Measurements from ENCODE around the gene G6PC3.
"Not testable (repeated sequence)": the region's sequence is repeated elsewhere in the genome, so short reads cannot be mapped to it uniquely, and the experiment has no call there.

The G6PC3 gene

DNA sequence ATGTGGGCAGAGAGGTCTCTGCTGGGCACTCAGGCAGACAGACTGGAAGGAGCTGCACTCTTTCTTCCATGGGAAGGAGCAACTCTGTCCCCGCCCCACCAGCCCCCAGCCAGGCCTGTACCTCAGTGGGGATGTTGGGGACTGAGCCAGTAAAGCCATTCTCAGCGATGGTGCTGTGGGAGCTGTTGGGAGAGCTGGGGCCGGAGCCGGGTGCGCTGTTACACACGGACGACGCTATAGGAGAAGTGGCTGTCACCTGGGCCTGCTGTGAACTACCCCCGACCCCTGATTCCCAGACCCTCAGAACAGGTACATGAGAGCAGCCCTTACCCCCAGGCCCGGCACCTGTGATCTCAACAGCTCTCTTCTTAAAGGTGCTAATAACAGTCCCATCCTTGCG lies 21.5 kb downstream of the G6PC3 start:
- Histone ChIP-seq H3K36me3 (ENCODE audit: control insufficient read depth, insufficient read depth, low read length) (peaks cover 23% of the 10 kb centered on the region), H3K4me1 (ENCODE audit: control insufficient read depth, insufficient read depth, low read length) (peaks cover 10% of the 10 kb centered on the region), H3K9ac (ENCODE audit: low read length) (no peak overlapping the region), H3K27me3 (ENCODE audit: control insufficient read depth, insufficient read depth, low read length) (no peaks in the 10 kb centered on the region), H3K4me3 (ENCODE audit: low read length) (no peak overlapping the region), H3K27ac (ENCODE audit: low read depth, low read length) (no peak overlapping the region)

DNA sequence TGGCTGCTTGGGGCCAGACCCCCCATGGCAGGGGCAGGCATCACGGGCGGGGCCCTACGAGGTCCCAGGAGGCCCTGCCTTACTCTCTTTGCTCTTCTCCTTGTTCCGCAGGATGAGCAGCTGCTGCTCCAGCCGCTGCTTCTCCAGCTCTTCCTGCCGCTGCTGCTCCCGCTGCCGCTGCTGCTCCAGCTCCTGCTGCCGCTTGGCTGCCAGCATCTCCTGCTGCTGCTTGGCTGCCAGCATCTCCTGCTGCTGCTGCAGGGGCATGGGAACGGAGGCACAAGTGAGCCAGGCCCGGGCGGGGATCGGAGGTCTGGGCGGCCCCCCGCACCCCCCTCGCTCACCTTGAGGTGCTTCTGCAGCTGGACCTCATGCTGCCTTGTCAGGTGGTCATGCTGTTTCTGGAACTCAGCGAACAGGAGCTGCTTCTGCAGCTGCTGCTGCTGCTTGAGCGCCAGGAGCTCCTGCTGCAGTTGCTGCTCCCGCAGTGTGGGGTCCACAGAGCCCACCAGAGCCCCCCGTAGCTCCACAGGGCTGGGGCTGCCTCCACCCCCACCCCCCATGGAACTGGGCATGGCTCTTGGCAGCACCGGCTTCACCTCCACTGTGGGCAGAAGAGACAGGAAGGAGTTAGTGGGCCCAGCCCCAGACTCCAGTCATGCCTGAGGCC lies 22.8 kb downstream of the G6PC3 start:
- Histone ChIP-seq H3K4me3 (ENCODE audit: low read length) (no peak overlapping the region), H3K4me1 (ENCODE audit: control insufficient read depth, insufficient read depth, low read length) (peaks cover 7% of the 10 kb centered on the region), H3K27me3 (ENCODE audit: control insufficient read depth, insufficient read depth, low read length) (no peaks in the 10 kb centered on the region), H3K36me3 (ENCODE audit: control insufficient read depth, insufficient read depth, low read length) (peaks cover 23% of the 10 kb centered on the region), H3K9ac (ENCODE audit: low read length) (no peak overlapping the region), H3K27ac (ENCODE audit: low read depth, low read length) (no peak overlapping the region)

- Histone ChIP-seq H3K4me1 (ENCODE audit: control insufficient read depth, insufficient read depth, low read length) (peaks cover 7% of the 10 kb centered on the region), H3K27ac (ENCODE audit: low read depth, low read length) (peak overlapping the region; percentile 27), H3K9ac (ENCODE audit: low read length) (no peak overlapping the region), H3K27me3 (ENCODE audit: control insufficient read depth, insufficient read depth, low read length) (no peaks in the 10 kb centered on the region), H3K36me3 (ENCODE audit: control insufficient read depth, insufficient read depth, low read length) (peaks cover 23% of the 10 kb centered on the region), H3K4me3 (ENCODE audit: low read length) (no peak overlapping the region)
Observed at GRCh38 chr17:44094701-44095387, 24.3 kb downstream of the G6PC3 start.

- Histone ChIP-seq H3K27ac (ENCODE audit: low read depth, low read length) (peak overlapping the region; percentile 27), H3K27me3 (ENCODE audit: control insufficient read depth, insufficient read depth, low read length) (no peaks in the 10 kb centered on the region), H3K4me3 (ENCODE audit: low read length) (no peak overlapping the region), H3K9ac (ENCODE audit: low read length) (no peak overlapping the region), H3K36me3 (ENCODE audit: control insufficient read depth, insufficient read depth, low read length) (peaks cover 23% of the 10 kb centered on the region), H3K4me1 (ENCODE audit: control insufficient read depth, insufficient read depth, low read length) (peaks cover 7% of the 10 kb centered on the region)
Observed at GRCh38 chr17:44095388-44095646, 24.8 kb downstream of the G6PC3 start.

DNA sequence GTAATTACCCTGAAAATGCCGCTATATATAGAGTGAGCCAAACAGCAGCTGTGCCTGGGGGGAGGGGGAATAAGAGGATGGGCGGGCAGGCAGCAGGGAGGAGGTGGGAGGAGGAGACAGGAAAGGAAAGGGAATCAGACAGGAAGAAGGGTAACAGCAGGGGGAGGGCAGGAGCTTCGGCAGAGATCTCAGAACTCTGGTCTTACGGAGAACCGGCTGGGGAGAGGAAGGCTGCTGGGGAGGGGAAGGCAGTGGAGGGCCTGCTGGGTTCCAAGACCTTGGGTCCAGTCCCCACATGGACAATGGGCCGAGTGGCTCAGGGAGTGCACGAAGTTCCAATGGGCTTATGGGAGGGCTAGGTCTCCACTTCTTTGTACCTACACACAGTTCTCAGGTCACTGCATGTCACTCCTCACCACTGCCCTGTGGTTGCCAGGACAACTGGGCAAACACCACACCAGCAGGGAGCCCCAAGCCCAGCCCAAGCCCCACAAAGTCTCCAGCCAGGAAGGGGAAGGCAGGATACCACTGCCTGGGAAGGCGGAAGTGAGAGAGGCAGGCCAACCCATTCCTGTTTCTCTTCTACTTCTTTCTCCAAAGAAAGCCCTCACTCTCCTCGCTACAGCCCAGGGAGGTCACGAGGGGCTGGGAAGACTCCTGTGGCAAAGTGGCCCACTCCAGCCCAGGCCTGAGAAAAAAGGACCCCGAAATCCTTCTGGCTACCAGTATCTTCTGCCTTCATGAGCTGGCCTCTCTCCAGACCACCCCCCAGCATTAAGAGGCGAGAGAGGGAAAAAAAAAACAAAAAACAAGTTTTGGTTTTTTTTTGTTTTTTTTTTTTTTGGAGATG lies 25.3 kb downstream of the G6PC3 start:
- Histone ChIP-seq H3K27ac (ENCODE audit: low read depth, low read length) (peak overlapping the region; percentile 68), H3K9ac (ENCODE audit: low read length) (peak overlapping the region; percentile 1), H3K4me3 (ENCODE audit: low read length) (peak overlapping the region; percentile 40), H3K4me1 (ENCODE audit: control insufficient read depth, insufficient read depth, low read length) (peaks cover 7% of the 10 kb centered on the region), H3K27me3 (ENCODE audit: control insufficient read depth, insufficient read depth, low read length) (no peaks in the 10 kb centered on the region), H3K36me3 (ENCODE audit: control insufficient read depth, insufficient read depth, low read length) (peaks cover 22% of the 10 kb centered on the region)

- peaks cover 8% of the 10 kb centered on the region for H3K36me3 ChIP-seq (ENCODE audit: control insufficient read depth, insufficient read depth, low read length)
- peaks cover 7% of the 10 kb centered on the region for H3K4me1 ChIP-seq (ENCODE audit: control insufficient read depth, insufficient read depth, low read length)
- no peak overlapping the region for H3K9ac ChIP-seq (ENCODE audit: low read length)
- no peak overlapping the region for H3K4me3 ChIP-seq (ENCODE audit: low read length)
- H3K27ac ChIP-seq (ENCODE audit: low read depth, low read length), result no peak overlapping the region
- H3K27me3 ChIP-seq (ENCODE audit: control insufficient read depth, insufficient read depth, low read length), result no peaks in the 10 kb centered on the region
Observed at GRCh38 chr17:44097110-44097958, 26.8 kb downstream of the G6PC3 start.

- not testable (repeated sequence) for H3K27me3 ChIP-seq (ENCODE audit: control insufficient read depth, insufficient read depth, low read length); H3K9ac ChIP-seq (ENCODE audit: low read length); H3K36me3 ChIP-seq (ENCODE audit: control insufficient read depth, insufficient read depth, low read length); H3K27ac ChIP-seq (ENCODE audit: low read depth, low read length); H3K4me3 ChIP-seq (ENCODE audit: low read length)
- peaks cover 14% of the 10 kb centered on the region for H3K4me1 ChIP-seq (ENCODE audit: control insufficient read depth, insufficient read depth, low read length)
Observed at GRCh38 chr17:44101858-44102257, 31.3 kb downstream of the G6PC3 start.

GRCh38 chr17:44102849-44103622 lies 32.5 kb downstream of the G6PC3 start:
- peaks cover 20% of the 10 kb centered on the region for H3K4me1 ChIP-seq (ENCODE audit: control insufficient read depth, insufficient read depth, low read length)
- H3K36me3 ChIP-seq (ENCODE audit: control insufficient read depth, insufficient read depth, low read length), result no peaks in the 10 kb centered on the region
- H3K27ac ChIP-seq (ENCODE audit: low read depth, low read length), result no peak overlapping the region
- no peaks in the 10 kb centered on the region for H3K27me3 ChIP-seq (ENCODE audit: control insufficient read depth, insufficient read depth, low read length)
- H3K9ac ChIP-seq (ENCODE audit: low read length), result no peak overlapping the region
- H3K4me3 ChIP-seq (ENCODE audit: low read length), result no peak overlapping the region

- Histone ChIP-seq H3K4me3 (ENCODE audit: low read length) (no peak overlapping the region), H3K27ac (ENCODE audit: low read depth, low read length) (no peak overlapping the region), H3K9ac (ENCODE audit: low read length) (no peak overlapping the region), H3K27me3 (ENCODE audit: control insufficient read depth, insufficient read depth, low read length) (no peaks in the 10 kb centered on the region), H3K36me3 (ENCODE audit: control insufficient read depth, insufficient read depth, low read length) (no peaks in the 10 kb centered on the region), H3K4me1 (ENCODE audit: control insufficient read depth, insufficient read depth, low read length) (peaks cover 41% of the 10 kb centered on the region)
Observed at GRCh38 chr17:44105483-44105882, 34.9 kb downstream of the G6PC3 start.

GRCh38 chr17:44105941-44106340 lies 35.4 kb downstream of the G6PC3 start:
- Histone ChIP-seq H3K4me1 (ENCODE audit: control insufficient read depth, insufficient read depth, low read length) (peaks cover 46% of the 10 kb centered on the region), H3K4me3 (ENCODE audit: low read length) (no peak overlapping the region), H3K36me3 (ENCODE audit: control insufficient read depth, insufficient read depth, low read length) (no peaks in the 10 kb centered on the region), H3K27ac (ENCODE audit: low read depth, low read length) (no peak overlapping the region), H3K9ac (ENCODE audit: low read length) (no peak overlapping the region), H3K27me3 (ENCODE audit: control insufficient read depth, insufficient read depth, low read length) (no peaks in the 10 kb centered on the region)

DNA sequence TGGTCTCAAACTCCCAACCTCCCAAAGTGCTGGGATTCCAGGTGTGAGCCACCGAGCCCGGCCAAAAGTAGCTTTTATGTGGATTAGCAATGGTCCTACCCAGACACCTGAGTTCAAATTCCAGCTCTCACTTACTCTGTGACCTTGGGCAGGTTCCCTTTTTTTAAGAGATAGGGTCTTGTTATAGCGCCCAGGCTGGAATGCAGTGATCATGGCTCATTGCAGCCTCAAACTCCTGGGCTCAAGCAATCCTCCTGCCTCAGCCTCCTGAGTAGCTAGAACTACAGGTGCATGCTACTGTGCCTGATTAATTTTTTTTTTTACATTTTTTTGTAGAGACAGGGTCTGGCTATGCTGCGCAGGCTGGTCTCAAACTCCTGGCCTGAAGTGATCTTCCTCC lies 36.3 kb downstream of the G6PC3 start:
- Histone ChIP-seq H3K4me3 (ENCODE audit: low read length) (no peak overlapping the region), H3K27ac (ENCODE audit: low read depth, low read length) (no peak overlapping the region), H3K27me3 (ENCODE audit: control insufficient read depth, insufficient read depth, low read length) (no peaks in the 10 kb centered on the region), H3K4me1 (ENCODE audit: control insufficient read depth, insufficient read depth, low read length) (peaks cover 52% of the 10 kb centered on the region), H3K9ac (ENCODE audit: low read length) (no peak overlapping the region), H3K36me3 (ENCODE audit: control insufficient read depth, insufficient read depth, low read length) (no peaks in the 10 kb centered on the region)

Measured in rectal smooth muscle tissue (tissue), 1 donor.